Measurements from ENCODE around the gene ALG11.
"Not testable (repeated sequence)": the region's sequence is repeated elsewhere in the genome, so short reads cannot be mapped to it uniquely, and the experiment has no call there.

ALG11 gene, protein sequence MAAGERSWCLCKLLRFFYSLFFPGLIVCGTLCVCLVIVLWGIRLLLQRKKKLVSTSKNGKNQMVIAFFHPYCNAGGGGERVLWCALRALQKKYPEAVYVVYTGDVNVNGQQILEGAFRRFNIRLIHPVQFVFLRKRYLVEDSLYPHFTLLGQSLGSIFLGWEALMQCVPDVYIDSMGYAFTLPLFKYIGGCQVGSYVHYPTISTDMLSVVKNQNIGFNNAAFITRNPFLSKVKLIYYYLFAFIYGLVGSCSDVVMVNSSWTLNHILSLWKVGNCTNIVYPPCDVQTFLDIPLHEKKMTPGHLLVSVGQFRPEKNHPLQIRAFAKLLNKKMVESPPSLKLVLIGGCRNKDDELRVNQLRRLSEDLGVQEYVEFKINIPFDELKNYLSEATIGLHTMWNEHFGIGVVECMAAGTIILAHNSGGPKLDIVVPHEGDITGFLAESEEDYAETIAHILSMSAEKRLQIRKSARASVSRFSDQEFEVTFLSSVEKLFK

DNA sequence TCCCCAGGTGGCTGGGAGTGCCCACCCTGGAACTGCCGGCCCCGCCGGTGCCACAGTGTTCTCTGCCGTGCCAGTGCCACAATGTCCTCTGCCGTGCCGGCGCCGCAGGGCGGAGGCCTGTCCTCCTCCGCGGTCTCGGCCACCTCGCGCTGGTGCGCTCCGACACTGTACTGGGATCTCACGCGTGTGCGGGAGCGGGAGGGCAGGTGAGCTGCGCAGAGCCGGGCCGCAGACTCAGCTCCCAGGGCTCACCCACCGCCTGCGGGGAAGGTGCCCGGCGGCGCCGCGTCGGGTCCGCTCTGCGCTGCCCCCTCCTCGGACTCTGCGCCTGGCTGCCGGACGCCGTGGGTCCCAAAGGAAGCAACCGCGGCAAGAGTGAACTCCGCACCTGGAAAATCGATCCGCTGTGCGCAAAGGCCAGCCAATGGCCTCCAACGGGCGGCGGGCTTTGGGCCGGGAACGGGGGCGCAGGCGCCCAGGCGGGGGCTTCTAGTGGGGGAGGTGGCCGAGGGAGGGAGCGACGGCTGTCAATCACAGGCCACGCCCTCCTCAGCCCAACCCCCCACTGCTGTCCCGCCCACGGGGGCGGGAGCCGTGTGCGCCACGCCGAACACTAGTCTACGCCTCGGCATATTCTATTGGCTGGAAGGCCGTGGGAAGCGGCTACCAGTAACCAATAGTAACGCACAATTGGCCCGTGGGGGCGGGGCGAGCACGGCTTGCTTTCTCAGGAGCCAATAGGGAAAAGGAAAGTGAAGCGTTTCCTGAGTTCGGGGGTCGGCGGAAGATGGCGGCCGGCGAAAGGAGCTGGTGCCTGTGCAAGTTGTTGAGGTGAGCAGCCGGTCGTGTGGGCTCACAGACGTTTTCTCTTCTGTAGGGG is at the start of gene ALG11:
Gene ALG11, plus strand, starts transcription at position 767 of the 880 bp plus-strand sequence. Its CDS starts 21 bp downstream, at position 788.
- peak; percentile 99 for DNase-seq

DNA sequence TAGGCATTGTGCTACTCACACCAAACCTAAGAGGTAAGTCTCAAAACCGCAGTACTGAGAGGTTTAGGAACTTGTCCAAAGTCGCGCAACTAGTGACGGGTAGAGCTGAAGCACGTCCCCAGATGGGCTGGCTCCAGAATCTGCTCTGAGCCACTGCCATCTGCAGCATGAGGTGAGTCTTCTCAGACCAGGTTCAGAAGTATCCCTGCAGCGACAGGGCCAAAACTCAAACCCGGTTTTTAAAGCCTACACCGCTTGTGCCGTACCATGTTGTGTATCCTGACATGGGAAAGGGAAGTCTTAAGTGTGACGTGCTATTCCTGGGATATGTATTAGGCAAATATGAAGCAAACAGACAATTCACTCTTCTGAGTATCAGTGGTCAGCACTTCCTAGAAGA is 46.0 kb upstream of the ALG11 start:
- no peak for DNase-seq

DNA sequence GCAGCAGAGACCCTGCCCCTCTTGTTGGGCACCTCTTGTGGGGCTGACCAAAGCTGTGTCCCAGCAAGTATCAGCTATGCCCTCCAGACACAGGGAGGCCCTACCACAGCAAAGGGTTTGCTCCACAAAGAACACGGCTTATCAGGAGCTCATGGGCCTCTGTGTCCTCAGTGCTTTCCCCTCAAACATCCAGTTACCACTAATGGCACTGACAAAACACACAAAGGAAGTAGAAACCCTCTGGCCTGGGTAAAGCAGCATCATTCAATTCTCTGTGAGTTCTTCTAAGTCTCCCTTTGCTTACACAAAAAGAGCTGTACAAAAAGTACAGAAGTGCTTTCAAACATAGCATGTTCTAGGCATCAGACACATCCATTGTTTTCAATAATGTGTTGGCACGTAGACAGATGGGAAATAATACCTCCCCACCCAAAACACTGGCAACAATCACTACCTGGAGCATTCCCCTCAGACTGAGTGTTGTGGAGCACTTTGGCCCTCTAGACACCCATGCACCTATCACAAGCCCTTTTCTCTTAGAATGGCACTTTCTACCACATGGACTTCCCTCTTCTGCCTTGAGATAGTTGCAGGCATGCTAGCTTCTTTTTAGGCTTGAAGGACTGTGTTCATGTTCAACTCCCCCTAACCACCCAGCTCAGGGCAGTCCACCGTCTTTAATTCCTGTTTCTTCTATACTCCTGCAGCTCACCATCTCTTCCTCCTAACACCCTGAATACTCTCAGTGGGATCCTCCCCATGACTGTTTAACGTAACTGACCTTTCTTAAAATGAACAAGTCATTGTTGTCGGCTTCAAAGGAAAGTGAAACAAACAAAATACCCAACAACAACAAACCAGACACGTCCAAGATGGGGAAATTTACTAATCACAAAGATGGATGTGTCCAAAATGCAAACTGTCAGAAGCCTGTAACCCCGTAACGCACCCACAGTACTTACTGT is 44.4 kb upstream of the ALG11 start:
- no peak for DNase-seq

DNA sequence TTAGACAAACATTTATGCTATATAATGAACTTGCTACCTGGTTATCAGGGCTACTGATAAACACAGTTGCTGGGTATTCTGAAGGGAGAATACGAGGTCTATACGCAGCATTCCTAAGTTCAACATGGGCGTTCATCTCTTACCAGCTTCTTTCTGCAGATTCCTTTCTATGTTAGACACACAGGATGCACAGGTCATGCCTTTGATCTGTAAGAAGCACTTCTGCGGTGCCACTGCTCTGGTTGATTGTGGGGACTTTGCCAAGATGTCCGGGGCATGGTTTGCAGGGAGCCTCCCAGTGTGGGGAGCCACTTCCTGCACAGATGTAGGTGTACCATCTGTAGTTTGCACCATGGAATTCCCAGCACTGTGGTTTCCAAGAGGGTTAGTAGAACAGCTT is 41.8 kb upstream of the ALG11 start:
- no peak for DNase-seq

DNA sequence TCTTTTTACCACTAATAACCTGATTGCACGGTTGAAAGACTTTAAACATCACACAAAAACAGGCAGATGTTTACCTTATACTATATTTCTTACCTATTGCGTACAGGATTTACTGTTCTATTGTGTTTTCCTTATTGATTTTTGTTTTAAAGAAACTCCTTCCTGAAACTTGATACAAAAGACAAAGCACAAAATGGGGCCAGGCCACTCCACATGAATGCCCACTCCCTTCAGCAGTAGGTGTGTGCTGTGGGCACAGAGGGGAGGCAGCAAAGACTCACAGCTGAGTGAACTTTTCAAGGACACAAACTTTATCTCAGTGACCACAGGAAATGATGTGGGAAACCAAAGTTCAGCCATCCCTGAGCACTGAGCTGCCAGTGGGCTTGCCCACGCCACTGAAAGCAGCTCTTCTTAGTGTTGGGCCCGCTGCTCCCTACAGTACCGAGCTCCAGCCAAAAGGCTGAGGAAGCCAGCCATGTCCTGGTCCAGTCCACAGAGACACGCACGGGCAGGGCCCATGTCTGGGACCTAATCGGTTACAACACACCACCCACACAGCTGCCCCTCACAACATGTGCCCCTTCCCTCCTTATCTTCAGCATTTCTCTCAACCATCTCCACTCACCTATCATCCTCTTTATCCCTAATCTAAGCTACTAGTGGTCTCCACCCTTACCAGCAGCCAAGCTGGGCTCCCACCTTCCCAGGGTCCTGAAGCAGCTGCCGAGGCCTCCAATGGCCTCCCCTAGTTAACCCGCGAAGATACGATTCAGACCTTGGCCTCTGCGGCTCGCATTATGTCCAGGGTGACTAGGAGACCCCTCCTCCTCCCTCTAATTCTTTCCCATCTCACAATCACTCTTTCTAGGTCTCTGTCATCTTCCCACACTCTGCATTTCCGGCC is 40.4 kb upstream of the ALG11 start:
- DNase-seq, result no peak

DNA sequence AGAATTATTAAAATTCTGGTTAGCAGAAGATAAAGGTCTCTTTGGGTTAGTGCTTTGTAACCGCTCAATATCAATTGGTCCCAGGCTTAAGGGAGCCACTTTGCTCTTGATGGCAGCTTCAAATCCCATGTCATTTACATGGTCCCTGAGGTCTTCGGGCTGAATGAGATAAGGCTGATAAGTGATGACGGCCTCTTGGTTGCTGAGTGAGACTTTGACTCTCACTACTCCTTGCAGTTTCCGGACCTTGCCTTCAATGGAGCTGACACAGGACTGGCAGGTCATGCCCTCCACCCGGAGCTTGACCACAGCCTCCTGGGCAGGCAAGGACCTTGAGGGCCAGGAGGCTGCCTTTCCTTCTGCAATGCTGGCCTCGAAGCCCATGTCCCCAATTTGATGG is 37.7 kb upstream of the ALG11 start:
- no peak for DNase-seq

DNA sequence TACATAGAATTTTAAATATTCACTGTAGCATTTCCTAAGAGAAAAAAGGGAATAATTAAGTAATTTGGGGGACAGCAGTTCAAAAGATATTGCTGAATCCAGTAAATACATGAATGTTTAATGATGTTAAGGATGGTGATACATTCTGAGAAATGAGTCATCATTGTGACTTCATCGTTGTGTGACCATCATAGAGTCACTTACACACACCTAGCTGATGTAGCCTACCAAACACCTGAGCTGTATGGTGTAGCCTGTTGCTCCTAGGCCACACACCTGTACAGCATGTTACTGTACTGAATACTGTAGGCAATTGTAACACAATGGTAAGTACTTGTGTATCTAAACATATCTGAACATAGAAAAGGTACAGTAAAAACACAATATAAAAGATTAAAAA is 35.8 kb upstream of the ALG11 start:
- DNase-seq, result no peak

DNA sequence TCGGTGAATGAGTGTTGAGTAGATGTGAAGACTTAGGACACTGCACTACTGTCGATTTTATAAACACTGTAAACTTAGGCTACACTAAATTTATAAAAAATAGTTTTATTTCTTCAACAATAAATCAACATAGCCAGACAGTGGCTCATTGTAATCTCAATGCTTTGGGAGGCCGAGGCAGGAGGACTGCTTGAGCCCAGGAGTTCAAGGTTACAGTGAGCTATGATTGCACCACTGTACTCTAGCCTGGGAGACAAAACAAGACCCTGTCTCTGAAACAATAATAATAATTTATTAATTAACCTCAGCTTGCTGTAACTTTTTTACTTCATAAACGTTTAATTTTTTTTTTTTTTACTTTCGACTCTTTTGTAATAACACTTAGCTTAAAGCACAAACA is 35.3 kb upstream of the ALG11 start:
- DNase-seq, result no peak

DNA sequence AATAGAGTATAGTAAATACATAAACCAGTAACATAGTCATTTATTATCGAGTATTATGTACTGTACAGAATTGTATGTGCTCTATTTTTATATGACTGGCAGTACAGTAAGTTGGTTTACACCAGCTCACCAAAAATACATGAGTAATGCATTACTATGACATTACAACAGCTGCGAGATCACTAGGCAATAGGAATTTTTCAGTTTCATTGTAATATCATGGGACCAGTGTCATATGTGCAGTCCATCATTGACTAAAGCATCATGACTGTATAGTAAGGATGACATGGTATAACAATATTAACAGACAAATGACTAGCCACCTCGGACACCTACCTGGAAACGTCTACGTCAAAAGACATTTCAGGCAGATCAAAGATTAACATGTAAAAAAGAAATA is 34.6 kb upstream of the ALG11 start:
- no peak for DNase-seq

DNA sequence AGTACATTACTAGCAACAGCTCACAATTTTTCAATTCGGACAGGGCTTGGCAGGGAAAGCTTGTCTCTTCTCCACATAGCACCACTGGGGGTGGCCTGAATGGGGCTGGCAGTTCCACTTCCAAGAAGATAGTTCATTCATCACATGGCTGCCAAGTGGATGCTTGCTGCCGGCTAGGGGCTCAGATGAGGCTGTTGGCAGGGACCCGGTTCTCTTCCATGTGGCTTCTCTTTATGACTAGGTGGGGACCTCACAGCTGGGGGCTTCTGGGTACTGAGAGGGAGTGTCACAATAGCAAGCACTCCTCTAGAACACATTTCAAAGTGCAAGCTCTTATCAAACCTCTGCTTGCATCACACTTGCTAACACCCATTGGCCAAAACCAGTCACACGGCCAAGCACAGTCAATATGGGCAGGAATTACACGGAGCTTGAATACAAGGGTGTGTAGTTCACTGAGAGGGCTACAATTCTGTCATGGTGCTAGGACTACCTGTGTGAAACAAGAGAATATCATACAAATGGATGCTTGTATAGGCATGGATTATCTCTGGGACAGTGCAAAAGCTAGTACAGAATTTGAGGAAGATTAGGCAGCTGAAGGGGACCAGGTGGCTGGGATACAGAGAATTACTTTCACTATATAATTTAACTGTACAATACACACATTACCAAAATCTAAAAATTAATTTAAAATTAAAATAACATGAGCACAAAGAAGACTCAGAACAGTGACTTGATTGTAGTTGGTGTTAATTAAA is 33.2 kb upstream of the ALG11 start:
- DNase-seq, result no peak

DNA sequence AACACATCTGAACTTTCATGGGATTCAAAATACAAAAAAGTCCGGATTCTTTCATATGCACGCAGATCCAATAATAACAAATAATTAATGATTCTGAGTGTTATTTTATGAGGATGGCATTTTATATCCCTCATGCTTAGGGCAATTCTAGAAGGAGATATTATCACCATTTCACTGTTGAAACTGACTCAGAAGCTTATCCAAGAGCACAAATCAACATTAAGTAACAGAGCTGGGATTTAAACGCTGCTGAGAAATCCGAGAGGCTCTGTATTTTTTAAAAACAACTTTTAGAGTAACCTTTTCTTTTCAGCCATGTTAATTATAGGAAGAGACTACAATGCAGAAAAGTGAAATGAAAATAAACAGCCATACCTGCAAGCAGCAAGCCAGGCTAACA is 31.3 kb upstream of the ALG11 start:
- no peak for DNase-seq

DNA sequence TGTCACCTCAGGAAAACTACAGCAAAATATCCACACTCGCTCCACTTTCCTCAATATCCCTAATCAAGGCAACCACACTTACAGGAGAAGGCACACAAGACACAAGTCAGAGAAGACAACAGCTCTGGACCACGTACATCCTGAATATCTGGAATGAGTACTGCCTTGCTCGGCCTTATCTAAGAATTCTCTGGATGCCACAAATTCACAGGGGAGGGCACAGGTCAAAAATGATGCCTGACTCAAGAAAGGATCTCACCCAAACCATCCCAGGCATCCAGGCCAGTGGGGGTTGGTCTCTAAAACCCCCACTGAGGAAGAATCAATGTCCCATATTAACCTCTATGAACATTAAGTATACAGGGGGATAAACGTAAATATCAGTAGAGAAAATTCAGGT is 30.8 kb upstream of the ALG11 start:
- DNase-seq, result no peak

DNA sequence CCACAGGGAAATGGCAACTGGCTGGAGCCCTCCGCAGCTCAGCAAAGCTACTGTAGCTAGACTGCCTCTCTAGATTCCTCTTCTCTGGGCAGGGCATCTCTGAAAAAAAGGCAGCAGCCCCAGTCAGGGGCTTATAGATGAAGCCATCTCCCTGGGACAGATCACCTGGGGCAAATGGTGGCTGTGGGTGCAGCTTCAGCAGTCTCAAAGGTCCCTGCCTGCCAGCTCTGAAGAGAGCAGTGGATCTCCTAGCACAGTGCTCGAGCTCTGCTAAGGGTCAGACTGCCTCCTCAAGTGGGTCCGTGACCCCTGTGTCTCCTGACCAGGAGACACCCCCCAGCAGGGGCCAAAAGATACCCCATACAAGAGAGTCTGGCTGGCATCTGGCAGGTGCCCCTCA is 28.9 kb upstream of the ALG11 start:
- not testable (repeated sequence) for DNase-seq

DNA sequence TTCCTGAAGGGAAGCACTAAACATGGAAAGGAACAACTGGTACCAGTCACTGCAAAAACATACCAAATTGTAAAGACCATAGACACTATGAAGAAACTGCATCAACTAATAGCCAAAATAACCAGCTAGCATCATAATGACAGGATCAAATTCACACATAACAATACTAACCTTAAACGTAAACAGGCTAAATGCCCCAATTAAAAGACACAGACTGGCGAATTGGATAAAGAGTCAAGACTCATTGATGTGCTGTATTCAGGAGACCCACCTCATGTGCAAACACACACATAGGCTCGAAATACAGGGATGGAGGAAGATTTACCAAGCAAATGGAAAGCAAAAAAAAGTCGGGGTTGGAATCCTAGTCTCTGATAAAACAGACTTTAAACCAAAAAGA is 27.3 kb upstream of the ALG11 start:
- DNase-seq, result not testable (repeated sequence)

DNA sequence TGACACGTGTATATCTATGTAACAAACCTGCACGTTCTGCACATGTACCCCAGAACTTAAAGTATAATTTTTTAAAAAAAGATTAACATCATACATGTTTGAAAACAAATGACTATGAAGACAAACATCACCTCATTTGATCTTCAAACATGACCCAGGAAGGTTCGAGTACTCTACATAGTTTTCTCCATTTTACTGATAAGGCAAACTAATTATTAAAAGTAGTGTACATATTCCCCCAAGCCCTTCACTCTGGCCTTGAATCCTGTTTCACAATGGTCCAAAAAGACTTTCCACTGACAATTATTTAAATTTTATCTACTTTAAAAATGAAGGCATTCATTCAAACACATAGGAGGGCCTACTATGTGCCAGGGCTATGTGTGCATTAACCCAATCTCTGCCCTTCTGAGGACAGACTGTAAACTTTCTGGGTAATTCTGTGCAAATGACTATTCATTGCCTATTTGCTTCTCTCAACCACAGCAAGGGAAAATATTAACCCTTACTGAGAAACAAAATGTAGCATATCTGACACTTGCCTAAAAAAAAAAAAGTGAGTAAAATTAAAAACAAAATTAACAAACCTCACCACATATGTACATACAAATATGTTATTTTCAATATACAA is 23.1 kb upstream of the ALG11 start:
- no peak for DNase-seq

DNA sequence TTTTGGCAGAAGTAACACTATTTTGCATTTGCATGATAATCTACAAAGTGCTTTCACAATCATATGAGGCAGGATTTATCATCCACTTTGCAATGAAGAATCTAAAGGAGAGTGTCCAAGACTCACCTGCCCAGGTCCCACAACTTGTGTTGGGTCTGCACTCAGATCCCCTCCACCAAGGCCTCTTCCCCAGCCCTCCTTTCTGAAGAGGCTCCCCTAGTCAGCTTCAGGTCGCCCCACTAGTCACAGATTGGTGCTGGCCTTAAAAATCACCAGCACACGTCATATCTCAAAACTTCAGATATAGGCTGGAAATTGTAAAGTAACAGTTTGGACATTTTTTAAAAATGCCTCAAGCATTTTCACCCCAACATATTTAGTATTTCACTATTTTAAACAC is 18.5 kb upstream of the ALG11 start:
- no peak for DNase-seq

DNA sequence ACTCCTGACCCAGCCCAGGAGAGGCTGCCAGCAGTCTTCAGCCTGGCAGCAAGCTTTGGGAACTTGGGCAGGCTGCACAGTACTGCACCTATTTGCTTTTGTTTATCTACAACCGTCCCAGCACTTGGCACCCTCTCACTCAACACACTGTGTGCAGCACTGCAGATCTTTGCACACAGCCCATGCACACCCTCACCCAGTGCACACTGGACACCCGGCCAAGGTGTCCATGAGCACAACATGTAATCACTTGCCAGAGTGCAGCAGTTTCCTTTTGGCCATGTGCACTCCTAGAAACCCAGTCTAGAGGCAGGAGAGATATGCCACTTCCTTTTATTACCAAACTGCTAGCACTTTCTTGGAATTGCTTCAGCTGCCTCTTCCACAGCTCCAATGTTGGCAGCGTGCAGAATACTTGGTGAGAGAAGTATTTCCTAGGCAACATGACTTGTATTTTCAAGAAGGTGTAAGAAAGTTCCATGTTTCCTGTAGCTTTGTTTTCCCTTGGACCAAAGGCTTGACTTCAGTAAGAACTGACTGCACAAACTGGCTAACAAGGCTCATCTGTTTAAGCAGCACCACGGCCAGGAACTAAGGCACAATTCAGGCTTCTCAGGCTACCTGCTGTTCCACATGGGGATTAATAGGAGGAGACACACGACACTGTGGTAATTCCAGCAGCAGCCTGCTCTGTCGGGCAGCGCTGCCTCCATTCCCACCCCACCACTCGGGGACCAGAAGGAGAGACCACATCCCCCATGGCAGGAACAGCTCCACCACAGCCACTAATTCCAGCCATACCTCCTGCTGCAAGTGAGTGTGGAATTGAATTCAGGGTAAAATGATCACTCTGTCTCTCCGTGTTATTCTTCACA is 16.3 kb upstream of the ALG11 start:
- peak; percentile 29 for DNase-seq

DNA sequence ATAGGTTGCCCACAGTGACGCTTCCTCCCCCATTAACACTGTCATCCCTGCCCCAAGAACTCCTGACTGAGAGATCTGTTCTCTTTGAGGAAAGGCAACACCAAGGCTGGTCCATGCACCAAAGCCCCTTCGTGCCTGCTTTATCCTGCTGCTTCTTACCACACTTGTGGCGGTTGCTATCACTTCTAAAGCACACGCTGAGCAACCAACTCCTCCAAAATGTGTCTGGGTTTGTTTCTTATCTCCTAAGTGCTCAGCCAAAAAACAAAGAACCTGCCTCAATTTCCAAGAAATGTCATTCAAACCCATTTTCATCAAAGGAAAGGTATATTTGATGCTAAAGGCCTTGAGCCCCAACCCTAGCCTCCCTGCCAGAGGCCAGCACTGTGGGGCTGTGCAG is 15.6 kb upstream of the ALG11 start:
- DNase-seq, result no peak

DNA sequence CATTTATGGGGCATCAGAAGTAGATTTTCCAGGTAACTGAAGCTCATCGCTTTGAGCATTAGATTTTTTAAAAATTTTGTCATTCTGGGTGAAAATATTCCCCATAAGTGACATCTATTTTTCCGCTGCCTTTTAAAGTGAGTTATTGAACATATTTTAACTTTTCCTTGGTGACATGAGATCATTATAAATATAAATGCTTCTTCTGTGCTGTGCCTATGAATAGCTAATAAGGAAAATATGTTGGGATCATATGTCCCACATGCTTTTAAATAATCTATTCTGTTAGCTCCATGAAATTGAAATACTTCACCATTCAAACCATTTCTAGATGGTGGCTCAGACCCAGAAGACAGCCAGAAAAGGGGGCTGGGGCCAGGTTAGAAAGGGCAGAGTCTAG is 15.0 kb upstream of the ALG11 start:
- DNase-seq, result no peak
